OCI-LY7 (cell line): ENCODE data around the gene AP1S3.
"Not testable (repeated sequence)": the region's sequence is repeated elsewhere in the genome, so short reads cannot be mapped to it uniquely, and the experiment has no call there.

Source experiments
- EZH2phosphoT487 ChIP-seq: fragments of 200-600 bp; sonication (generic); IDR thresholded peaks from 2 replicates; pipeline ENCODE4 v1.6.1; 2018; ENCODE audit warnings: low read depth, borderline replicate concordance, mild to moderate bottlenecking, mixed run types, antibody characterized with exemption, low read length, moderate library complexity, mixed read lengths
- TF ChIP-seq, protein P1 (sequence below): fragments of 200-600 bp; sonication (generic); conservative IDR thresholded peaks from 2 replicates; pipeline ENCODE4 v1.5.1; 2014; ENCODE audit warnings: mild to moderate bottlenecking, antibody characterized with exemption, low read length, moderate library complexity, mixed read lengths

DNA sequence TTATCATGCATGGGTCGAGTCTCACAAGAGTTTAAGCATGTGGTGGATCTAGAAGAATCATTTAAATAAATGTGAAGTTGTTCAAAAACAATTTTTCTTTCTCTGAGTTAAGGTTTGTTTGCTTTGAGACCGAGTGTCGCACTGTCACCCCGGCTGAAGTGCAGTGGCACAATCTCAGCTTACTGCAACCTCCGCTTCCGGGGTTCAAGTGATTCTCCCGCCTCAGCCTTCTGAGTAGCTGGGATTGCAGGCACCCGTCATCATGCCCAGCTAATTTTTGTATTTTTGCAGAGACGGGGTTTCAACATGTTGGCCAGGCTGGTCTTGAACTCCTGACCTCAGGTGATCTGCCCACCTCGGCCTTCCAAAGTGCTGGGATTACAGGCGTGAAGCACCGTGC is 34.3 kb upstream of the AP1S3 start:
- TF ChIP-seq, protein P1, sequence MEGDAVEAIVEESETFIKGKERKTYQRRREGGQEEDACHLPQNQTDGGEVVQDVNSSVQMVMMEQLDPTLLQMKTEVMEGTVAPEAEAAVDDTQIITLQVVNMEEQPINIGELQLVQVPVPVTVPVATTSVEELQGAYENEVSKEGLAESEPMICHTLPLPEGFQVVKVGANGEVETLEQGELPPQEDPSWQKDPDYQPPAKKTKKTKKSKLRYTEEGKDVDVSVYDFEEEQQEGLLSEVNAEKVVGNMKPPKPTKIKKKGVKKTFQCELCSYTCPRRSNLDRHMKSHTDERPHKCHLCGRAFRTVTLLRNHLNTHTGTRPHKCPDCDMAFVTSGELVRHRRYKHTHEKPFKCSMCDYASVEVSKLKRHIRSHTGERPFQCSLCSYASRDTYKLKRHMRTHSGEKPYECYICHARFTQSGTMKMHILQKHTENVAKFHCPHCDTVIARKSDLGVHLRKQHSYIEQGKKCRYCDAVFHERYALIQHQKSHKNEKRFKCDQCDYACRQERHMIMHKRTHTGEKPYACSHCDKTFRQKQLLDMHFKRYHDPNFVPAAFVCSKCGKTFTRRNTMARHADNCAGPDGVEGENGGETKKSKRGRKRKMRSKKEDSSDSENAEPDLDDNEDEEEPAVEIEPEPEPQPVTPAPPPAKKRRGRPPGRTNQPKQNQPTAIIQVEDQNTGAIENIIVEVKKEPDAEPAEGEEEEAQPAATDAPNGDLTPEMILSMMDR, result not testable (repeated sequence)
- TF ChIP-seq EZH2phosphoT487, result not testable (repeated sequence)
